GM12891 (cell line): ENCODE results near the gene SEC22A.

Source experiments
- PAX5 ChIP-seq: IDR thresholded peaks from 2 replicates; pipeline ENCODE4 v1.6.1; 2011; ENCODE audit warnings: low read length, moderate library complexity, mild to moderate bottlenecking; ENCODE audit not compliant: insufficient read depth, severe bottlenecking
- POLR2A ChIP-seq: IDR thresholded peaks from 2 replicates; pipeline ENCODE4 v1.6.1; 2011; ENCODE audit warnings: low read depth, low read length, control low read depth
- POLR2AphosphoS5 ChIP-seq: IDR thresholded peaks from 2 replicates; pipeline ENCODE4 v1.6.1; 2011; ENCODE audit warnings: low read depth, low read length, control low read depth
- POU2F2 ChIP-seq: IDR thresholded peaks from 2 replicates; pipeline ENCODE4 v1.6.1; 2011; ENCODE audit warnings: low read depth, mild to moderate bottlenecking, control low read depth, low read length, moderate library complexity
- SPI1 ChIP-seq: IDR thresholded peaks from 2 replicates; pipeline ENCODE4 v1.6.1; 2011; ENCODE audit warnings: low read depth, low read length, control low read depth
- TAF1 ChIP-seq: IDR thresholded peaks from 2 replicates; pipeline ENCODE4 v1.6.1; 2011; ENCODE audit warnings: low read depth, low read length, control low read depth

DNA sequence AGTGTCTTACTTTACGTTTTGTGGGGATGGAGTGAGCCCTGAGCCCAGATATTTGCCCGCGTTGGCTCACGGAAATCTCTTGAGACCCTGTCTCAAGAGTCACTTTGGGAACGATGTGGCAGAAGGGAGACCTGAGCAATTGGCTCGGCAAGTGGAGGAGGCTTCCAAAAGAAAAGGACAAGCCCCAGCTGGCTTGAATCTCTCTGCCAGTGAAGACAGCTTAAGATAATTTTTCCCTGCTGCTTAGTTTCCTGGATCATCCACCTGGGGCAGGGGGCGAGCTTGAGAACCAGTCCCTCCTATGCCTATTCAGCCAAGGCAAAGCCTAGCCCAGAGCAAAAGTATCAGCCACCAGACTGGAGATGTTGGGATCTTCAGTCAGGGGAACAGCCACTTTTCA, 708 bp downstream of the SEC22A start:
- TF ChIP-seq POLR2A: no peak
- TF ChIP-seq POLR2AphosphoS5: no peak
- no peak for TF ChIP-seq TAF1
- TF ChIP-seq PAX5: no peak
- TF ChIP-seq SPI1: no peak
- TF ChIP-seq POU2F2: no peak
